HepG2 (cell line): Measurements from ENCODE around the gene SCGB3A1. TPM values are rescaled to one million over a fixed set of nuclear protein-coding genes. Genes with fewer than 3 reads are reported as not detected.

Source experiments
- ATAC-seq: fragments of 200-7000 bp; cut with Tn5 transposase; 3 replicates; pipeline ENCODE4 v1.9.1; 2020; ENCODE audit warnings: mild to moderate bottlenecking, moderate library complexity
- BruUV-seq: library from RNA; stranded (reverse); fragments of 400-500 nt; replicated peaks from 2 replicates; lab custom pipeline; 2021; lab: Mats Ljungman, UMichigan
- CTCF ChIA-PET: fragments of 300-600 bp; formaldehyde crosslinking; extraction: SDS; loops from one replicate; lab custom pipeline; 2021; ENCODE audit warnings: low total read pairs, inconsistent platforms, low intra/inter-chr PET ratio; lab: Yijun Ruan, JAX
- POLR2A ChIA-PET: fragments of 350-600 bp; sonication (Branson Sonifier 250); formaldehyde crosslinking; loops from one replicate; lab custom pipeline; 2020; ENCODE audit warnings: antibody characterized with exemption, inconsistent platforms; lab: Yijun Ruan, JAX
- DNase-seq: peaks from one replicate; pipeline ENCODE4 v3.0.0-alpha.2; 2015; ENCODE audit warnings: low spot score
- FAIRE-seq: peaks from 3 replicates; lab custom pipeline; 2011; peaks lifted over from hg19 to GRCh38; lab: Jason Lieb, UNC
- H2AFZ ChIP-seq: one replicate; pipeline ENCODE4 v1.6.1; 2011; ENCODE audit warnings: low read length, inconsistent platforms
- H3K27ac ChIP-seq: fragments of 300-600 bp; 3 replicates; pipeline ENCODE4 v1.8.0; 2011; ENCODE audit warnings: mixed run types, mild to moderate bottlenecking, mixed read lengths, low read length, inconsistent platforms; ENCODE audit not compliant: insufficient read depth; ENCODE audit errors: extremely low read length
- H3K27me3 ChIP-seq, 2 experiments: fragments of 200-600 bp in 1 of 2; 2 replicates in 1 of 2; 3 replicates in 1 of 2; pipeline versions ENCODE4 v1.6.0 to v1.8.0; 2011; ENCODE audit warnings: low read length in 2 of 2, mild to moderate bottlenecking in 2 of 2, moderate library complexity in 2 of 2, inconsistent platforms in 1 of 2; ENCODE audit not compliant: insufficient read depth in 2 of 2, control insufficient read depth in 1 of 2
- H3K36me3 ChIP-seq, 2 experiments: fragments of 200-600 bp in 1 of 2; replicated peaks in 1 of 2; 2 replicates in 1 of 2; 3 replicates in 1 of 2; pipeline versions ENCODE4 v1.5.1 to v1.8.0; 2011; ENCODE audit warnings: low read length in 2 of 2, inconsistent platforms in 1 of 2; ENCODE audit not compliant: insufficient read depth in 2 of 2, control insufficient read depth in 1 of 2
- H3K4me1 ChIP-seq: 2 replicates; pipeline ENCODE4 v1.5.1; 2012; ENCODE audit warnings: low read length, inconsistent platforms; ENCODE audit not compliant: insufficient read depth
- H3K4me2 ChIP-seq: 2 replicates; pipeline ENCODE4 v1.6.0; 2011; ENCODE audit warnings: low read depth, low read length, inconsistent platforms
- H3K4me3 ChIP-seq, 3 experiments: fragments of 200-600 bp in 1 of 3; sonication (generic), shearing (Covaris generic) in 1 of 3; replicated peaks in 1 of 3; 2 replicates each; pipeline ENCODE4 v1.5.1; 2011 to 2016; ENCODE audit warnings: low read length in 3 of 3, inconsistent platforms in 2 of 3, low read depth in 2 of 3, mild to moderate bottlenecking in 2 of 3, control low read depth in 1 of 3, mixed read lengths in 1 of 3; ENCODE audit not compliant: insufficient read depth in 1 of 3
- H3K79me2 ChIP-seq: one replicate; pipeline ENCODE4 v1.6.1; 2011; ENCODE audit warnings: low read length, inconsistent platforms; ENCODE audit not compliant: insufficient read depth
- H3K9ac ChIP-seq: 2 replicates; pipeline ENCODE4 v1.6.0; 2011; ENCODE audit warnings: mild to moderate bottlenecking, low read depth, low read length, inconsistent platforms; ENCODE audit not compliant: insufficient read depth
- H3K9me3 ChIP-seq: 2 replicates; pipeline ENCODE4 v1.5.1; 2012; ENCODE audit warnings: mild to moderate bottlenecking, low read length
- H4K20me1 ChIP-seq: 2 replicates; pipeline ENCODE4 v1.6.0; 2011; ENCODE audit warnings: inconsistent platforms, mild to moderate bottlenecking, low read length, moderate library complexity; ENCODE audit not compliant: insufficient read depth
- BCL6 ChIP-seq: IDR thresholded peaks from 2 replicates; pipeline ENCODE4 v1.6.1; 2016; ENCODE audit warnings: missing genetic modification reagents, missing compliant biosample characterization
- CCDC6 ChIP-seq: sonication (generic); formaldehyde crosslinking; IDR thresholded peaks from 2 replicates; pipeline ENCODE4 v1.8.1; 2022; ENCODE audit warnings: mild to moderate bottlenecking, missing genetic modification reagents, moderate library complexity
- FOXA3 ChIP-seq: IDR thresholded peaks from 2 replicates; pipeline ENCODE4 v1.6.1; 2016; ENCODE audit warnings: missing genetic modification reagents, missing compliant biosample characterization
- HOXA7 ChIP-seq: sonication (generic); formaldehyde crosslinking; IDR thresholded peaks from 2 replicates; pipeline ENCODE4 v1.8.1; 2022; ENCODE audit warnings: mild to moderate bottlenecking, missing genetic modification reagents, moderate library complexity
- NR2F6 ChIP-seq, 2 experiments: IDR thresholded peaks; 2 replicates each; pipeline ENCODE4 v1.6.1; 2016; ENCODE audit warnings: antibody characterized with exemption in 1 of 2, mild to moderate bottlenecking in 1 of 2
- POLR2AphosphoS5 ChIP-seq: IDR thresholded peaks from 2 replicates; pipeline ENCODE4 v1.6.1; 2012; ENCODE audit warnings: low read depth, low read length
- PRMT3 ChIP-seq: sonication (generic); formaldehyde crosslinking; IDR thresholded peaks from 2 replicates; pipeline ENCODE4 v1.8.1; 2022; ENCODE audit warnings: low read depth, mild to moderate bottlenecking, moderate library complexity, missing genetic modification reagents, borderline replicate concordance
- THRA ChIP-seq: sonication (generic); formaldehyde crosslinking; IDR thresholded peaks from 2 replicates; pipeline ENCODE4 v1.4.0; 2020; ENCODE audit warnings: missing genetic modification reagents, borderline replicate concordance
- ZNF331 ChIP-seq: sonication (generic); formaldehyde crosslinking; IDR thresholded peaks from 2 replicates; pipeline ENCODE4 v1.4.0; 2020; ENCODE audit warnings: missing genetic modification reagents
- ZNF839 ChIP-seq: sonication (generic); formaldehyde crosslinking; IDR thresholded peaks from 2 replicates; pipeline ENCODE4 v1.4.0; 2020; ENCODE audit warnings: missing genetic modification reagents, mild to moderate bottlenecking, borderline replicate concordance
- WGBS: methylation state at CpG from one replicate; pipeline ENCODE4 v1.1.6; 2017; ENCODE audit warnings: low lambda C conversion rate; 5-methylcytosine and 5-hydroxymethylcytosine counted together
- in situ Hi-C: cut with HindIII; loops from 2 replicates; pipeline ENCODE4 v1.10.0; 2017; ENCODE audit warnings: low pct_unique_long_range_greater_than_20kb; ENCODE audit not compliant: extremely low pct_ligation_motif_present
- intact Hi-C: fragments of 100-400 bp; cut with micrococcal nuclease; formaldehyde crosslinking; loops from one replicate; pipeline ENCODE4 v1.10.0; 2022; ENCODE audit not compliant: unreplicated experiment
- polyA plus RNA-seq, 8 experiments: library from polyadenylated mRNA; depleted of rRNA in 3 of 8; stranded (reverse) in 7 of 8; unstranded in 1 of 8; fragments of >200 nt; fragmentation: Illumina TruSeq in 4 of 8; extraction: Trizol in 4 of 8; gene quantifications; 2 replicates each; pipeline versions ENCODE4 v1.2.1 to v1.2.3, GENCODE V29; 2011 to 2016; ENCODE audit warnings: low read depth in 4 of 8, missing spikeins in 1 of 8, mixed read lengths in 1 of 8; ENCODE audit not compliant: insufficient read depth in 1 of 8
- total RNA-seq, 5 experiments: library from RNA; depleted of rRNA; stranded (reverse); fragments of >200 nt; fragmentation: Illumina TruSeq; extraction: Trizol; gene quantifications; 2 replicates each; pipeline ENCODE4 v1.2.3, GENCODE V29; 2016; ENCODE audit warnings: low read depth in 1 of 5
- TF ChIP-seq, protein P1 (sequence below): sonication (generic); formaldehyde crosslinking; IDR thresholded peaks from 2 replicates; pipeline ENCODE4 v1.4.0; 2020; ENCODE audit warnings: mild to moderate bottlenecking, low read depth, missing genetic modification reagents
- TF ChIP-seq, protein P2 (sequence below): sonication (generic); formaldehyde crosslinking; conservative IDR thresholded peaks from 2 replicates; pipeline ENCODE4 v1.8.0; 2022; ENCODE audit warnings: mild to moderate bottlenecking, moderate library complexity, missing genetic modification reagents
- TF ChIP-seq, protein P3 (sequence below): sonication (generic); formaldehyde crosslinking; IDR thresholded peaks from 2 replicates; pipeline ENCODE4 v1.4.0; 2020; ENCODE audit warnings: missing genetic modification reagents
- TF ChIP-seq, protein P4 (sequence below): sonication (generic); formaldehyde crosslinking; IDR thresholded peaks from 2 replicates; pipeline ENCODE4 v1.5.0; 2020; ENCODE audit warnings: missing genetic modification reagents

The SCGB3A1 gene
- total and polyA plus RNA-seq, 2 of the 13 experiments (the other 11 are each of a cell fraction or from before 2014, with no cell fraction given) = not detected

DNA sequence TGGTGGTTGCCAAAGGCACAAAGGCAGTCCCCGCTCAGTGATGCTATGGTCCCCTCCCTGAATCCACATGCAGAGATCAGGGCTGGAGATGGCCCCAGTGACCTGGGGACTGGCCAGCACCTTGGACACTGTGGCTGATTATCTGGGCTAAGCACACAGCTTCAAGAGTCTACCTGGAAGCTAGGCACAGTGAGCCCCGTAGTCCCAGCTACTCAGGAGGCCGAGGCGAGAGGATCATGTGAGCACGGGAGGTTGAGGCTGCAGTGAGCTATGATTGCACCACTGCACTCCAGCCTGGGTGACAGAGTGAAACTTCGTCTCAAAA lies 8.3 kb upstream of the SCGB3A1 start:
- DNase-seq = no peak
- no TSS peak for BruUV-seq
- H3K4me3 ChIP-seq = no peak overlapping the region
- FAIRE-seq = no peak
- H3K36me3 ChIP-seq = no peaks in the 10 kb centered on the region
- peaks cover 15 to 51% of the 10 kb centered on the region in 2 experiments; a peak in 4 of 5 replicates for H3K27me3 ChIP-seq
- intact Hi-C loops = no loop called here
- TF ChIP-seq ZNF839 (CRISPR knock-in tag) (no peak), POLR2AphosphoS5 (no peak), BCL6 (CRISPR knock-in tag) (no peak), FOXA3 (CRISPR knock-in tag) (no peak), NR2F6 (IDR thresholded peaks at IDR 0.05) (no peak), NR2F6 (CRISPR knock-in tag; IDR thresholded peaks at IDR 0.05) (no peak), ZNF331 (CRISPR knock-in tag) (no peak), PRMT3 (CRISPR knock-in tag) (no peak), HOXA7 (CRISPR knock-in tag) (no peak), THRA (CRISPR knock-in tag) (no peak), CCDC6 (CRISPR knock-in tag) (no peak)
- TF ChIP-seq, protein P1, sequence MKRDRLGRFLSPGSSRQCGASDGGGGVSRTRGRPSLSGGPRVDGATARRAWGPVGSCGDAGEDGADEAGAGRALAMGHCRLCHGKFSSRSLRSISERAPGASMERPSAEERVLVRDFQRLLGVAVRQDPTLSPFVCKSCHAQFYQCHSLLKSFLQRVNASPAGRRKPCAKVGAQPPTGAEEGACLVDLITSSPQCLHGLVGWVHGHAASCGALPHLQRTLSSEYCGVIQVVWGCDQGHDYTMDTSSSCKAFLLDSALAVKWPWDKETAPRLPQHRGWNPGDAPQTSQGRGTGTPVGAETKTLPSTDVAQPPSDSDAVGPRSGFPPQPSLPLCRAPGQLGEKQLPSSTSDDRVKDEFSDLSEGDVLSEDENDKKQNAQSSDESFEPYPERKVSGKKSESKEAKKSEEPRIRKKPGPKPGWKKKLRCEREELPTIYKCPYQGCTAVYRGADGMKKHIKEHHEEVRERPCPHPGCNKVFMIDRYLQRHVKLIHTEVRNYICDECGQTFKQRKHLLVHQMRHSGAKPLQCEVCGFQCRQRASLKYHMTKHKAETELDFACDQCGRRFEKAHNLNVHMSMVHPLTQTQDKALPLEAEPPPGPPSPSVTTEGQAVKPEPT (CRISPR knock-in tag) = no peak
- TF ChIP-seq, protein P2, sequence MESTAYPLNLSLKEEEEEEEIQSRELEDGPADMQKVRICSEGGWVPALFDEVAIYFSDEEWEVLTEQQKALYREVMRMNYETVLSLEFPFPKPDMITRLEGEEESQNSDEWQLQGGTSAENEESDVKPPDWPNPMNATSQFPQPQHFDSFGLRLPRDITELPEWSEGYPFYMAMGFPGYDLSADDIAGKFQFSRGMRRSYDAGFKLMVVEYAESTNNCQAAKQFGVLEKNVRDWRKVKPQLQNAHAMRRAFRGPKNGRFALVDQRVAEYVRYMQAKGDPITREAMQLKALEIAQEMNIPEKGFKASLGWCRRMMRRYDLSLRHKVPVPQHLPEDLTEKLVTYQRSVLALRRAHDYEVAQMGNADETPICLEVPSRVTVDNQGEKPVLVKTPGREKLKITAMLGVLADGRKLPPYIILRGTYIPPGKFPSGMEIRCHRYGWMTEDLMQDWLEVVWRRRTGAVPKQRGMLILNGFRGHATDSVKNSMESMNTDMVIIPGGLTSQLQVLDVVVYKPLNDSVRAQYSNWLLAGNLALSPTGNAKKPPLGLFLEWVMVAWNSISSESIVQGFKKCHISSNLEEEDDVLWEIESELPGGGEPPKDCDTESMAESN (CRISPR knock-in tag) = no peak
- TF ChIP-seq, protein P3, sequence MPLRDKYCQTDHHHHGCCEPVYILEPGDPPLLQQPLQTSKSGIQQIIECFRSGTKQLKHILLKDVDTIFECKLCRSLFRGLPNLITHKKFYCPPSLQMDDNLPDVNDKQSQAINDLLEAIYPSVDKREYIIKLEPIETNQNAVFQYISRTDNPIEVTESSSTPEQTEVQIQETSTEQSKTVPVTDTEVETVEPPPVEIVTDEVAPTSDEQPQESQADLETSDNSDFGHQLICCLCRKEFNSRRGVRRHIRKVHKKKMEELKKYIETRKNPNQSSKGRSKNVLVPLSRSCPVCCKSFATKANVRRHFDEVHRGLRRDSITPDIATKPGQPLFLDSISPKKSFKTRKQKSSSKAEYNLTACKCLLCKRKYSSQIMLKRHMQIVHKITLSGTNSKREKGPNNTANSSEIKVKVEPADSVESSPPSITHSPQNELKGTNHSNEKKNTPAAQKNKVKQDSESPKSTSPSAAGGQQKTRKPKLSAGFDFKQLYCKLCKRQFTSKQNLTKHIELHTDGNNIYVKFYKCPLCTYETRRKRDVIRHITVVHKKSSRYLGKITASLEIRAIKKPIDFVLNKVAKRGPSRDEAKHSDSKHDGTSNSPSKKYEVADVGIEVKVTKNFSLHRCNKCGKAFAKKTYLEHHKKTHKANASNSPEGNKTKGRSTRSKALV = no peak
- TF ChIP-seq, protein P4, sequence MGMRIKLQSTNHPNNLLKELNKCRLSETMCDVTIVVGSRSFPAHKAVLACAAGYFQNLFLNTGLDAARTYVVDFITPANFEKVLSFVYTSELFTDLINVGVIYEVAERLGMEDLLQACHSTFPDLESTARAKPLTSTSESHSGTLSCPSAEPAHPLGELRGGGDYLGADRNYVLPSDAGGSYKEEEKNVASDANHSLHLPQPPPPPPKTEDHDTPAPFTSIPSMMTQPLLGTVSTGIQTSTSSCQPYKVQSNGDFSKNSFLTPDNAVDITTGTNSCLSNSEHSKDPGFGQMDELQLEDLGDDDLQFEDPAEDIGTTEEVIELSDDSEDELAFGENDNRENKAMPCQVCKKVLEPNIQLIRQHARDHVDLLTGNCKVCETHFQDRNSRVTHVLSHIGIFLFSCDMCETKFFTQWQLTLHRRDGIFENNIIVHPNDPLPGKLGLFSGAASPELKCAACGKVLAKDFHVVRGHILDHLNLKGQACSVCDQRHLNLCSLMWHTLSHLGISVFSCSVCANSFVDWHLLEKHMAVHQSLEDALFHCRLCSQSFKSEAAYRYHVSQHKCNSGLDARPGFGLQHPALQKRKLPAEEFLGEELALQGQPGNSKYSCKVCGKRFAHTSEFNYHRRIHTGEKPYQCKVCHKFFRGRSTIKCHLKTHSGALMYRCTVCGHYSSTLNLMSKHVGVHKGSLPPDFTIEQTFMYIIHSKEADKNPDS (CRISPR knock-in tag) = no peak
- H2AFZ ChIP-seq = no peak overlapping the region
- H3K4me1 ChIP-seq = peaks cover 6% of the 10 kb centered on the region; the same call in 1 of the 2 replicates
- H3K4me2 ChIP-seq = no peak overlapping the region
- no peak overlapping the region for H3K27ac ChIP-seq
- no peak for ATAC-seq
- POLR2A ChIA-PET = no interaction called here
- in situ Hi-C loops = no loop called here
- no peaks in the 10 kb centered on the region for H3K9me3 ChIP-seq
- no peaks in the 10 kb centered on the region; the same call in 1 of the 2 replicates for H4K20me1 ChIP-seq
- no peaks in the 10 kb centered on the region for H3K79me2 ChIP-seq
- no peak overlapping the region for H3K9ac ChIP-seq
- CTCF ChIA-PET = no interaction called here
- 71% methylated on average over 5 of the region's 6 CpGs for WGBS
